AG04449 (cell line): ENCODE results near the gene ERG28.
"Not testable (repeated sequence)": the region's sequence is repeated elsewhere in the genome, so short reads cannot be mapped to it uniquely, and the experiment has no call there.

Source experiments
- CTCF ChIA-PET: fragments of 350-600 bp; formaldehyde crosslinking; extraction: SDS; loops from one replicate; lab custom pipeline; 2021; ENCODE audit warnings: antibody characterized with exemption; lab: Yijun Ruan, JAX
- POLR2A ChIA-PET: fragments of 400-600, 350-600 bp; formaldehyde crosslinking; extraction: SDS; loops from one replicate; lab custom pipeline; 2020; ENCODE audit warnings: antibody characterized with exemption, inconsistent platforms; lab: Yijun Ruan, JAX
- DNase-seq: peaks from one replicate; pipeline ENCODE4 v3.0.0-alpha.2; 2010; ENCODE audit warnings: low read depth, low spot score
- H3K4me3 ChIP-seq: 2 replicates; pipeline ENCODE4 v1.5.1; 2011; ENCODE audit warnings: low read depth, mild to moderate bottlenecking, control low read depth, low read length
- TF ChIP-seq, protein P1 (sequence below): IDR thresholded peaks from one replicate; pipeline ENCODE4 v1.5.1; 2011; ENCODE audit warnings: mild to moderate bottlenecking, moderate library complexity, low read length, control low read depth, inconsistent platforms; ENCODE audit not compliant: insufficient read depth; ENCODE audit errors: missing control alignments

The ERG28 gene

DNA sequence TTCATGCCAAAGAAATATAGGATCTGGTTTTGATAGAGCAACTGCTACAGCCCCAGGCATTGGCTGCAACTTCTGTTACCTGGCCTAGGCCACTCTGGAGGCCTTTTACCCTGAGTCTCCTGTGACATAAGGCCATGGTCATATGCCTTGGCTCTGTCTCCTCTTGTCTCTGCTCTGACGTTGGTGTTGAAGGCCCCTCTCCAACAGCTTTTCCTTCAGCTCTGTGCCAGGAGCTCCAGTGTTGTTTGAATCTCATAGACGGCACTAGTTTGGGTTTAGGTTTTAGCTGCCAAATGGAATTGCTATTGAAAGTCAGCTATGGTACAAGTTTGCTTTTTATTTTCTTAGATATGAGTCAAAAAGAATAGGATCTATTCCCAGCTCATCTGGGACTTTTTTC, 41.4 kb upstream of the ERG28 start:
- no peak overlapping the region for H3K4me3 ChIP-seq
- CTCF ChIA-PET = interaction anchor here (1.0 to 6.1 kb wide), 6 partner anchors 9 to 352 kb away, joined by 3 to 57 read pairs (median 4); partner anchors contain the start of gene TGFB3
- no peak for DNase-seq
- POLR2A ChIA-PET = no interaction called here
- TF ChIP-seq, protein P1, sequence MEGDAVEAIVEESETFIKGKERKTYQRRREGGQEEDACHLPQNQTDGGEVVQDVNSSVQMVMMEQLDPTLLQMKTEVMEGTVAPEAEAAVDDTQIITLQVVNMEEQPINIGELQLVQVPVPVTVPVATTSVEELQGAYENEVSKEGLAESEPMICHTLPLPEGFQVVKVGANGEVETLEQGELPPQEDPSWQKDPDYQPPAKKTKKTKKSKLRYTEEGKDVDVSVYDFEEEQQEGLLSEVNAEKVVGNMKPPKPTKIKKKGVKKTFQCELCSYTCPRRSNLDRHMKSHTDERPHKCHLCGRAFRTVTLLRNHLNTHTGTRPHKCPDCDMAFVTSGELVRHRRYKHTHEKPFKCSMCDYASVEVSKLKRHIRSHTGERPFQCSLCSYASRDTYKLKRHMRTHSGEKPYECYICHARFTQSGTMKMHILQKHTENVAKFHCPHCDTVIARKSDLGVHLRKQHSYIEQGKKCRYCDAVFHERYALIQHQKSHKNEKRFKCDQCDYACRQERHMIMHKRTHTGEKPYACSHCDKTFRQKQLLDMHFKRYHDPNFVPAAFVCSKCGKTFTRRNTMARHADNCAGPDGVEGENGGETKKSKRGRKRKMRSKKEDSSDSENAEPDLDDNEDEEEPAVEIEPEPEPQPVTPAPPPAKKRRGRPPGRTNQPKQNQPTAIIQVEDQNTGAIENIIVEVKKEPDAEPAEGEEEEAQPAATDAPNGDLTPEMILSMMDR = no peak

- DNase-seq = no peak
- ChIA-PET CTCF (interaction anchor here (3.6 to 6.1 kb wide), 2 partner anchors 10 to 281 kb away, joined by 26 to 57 read pairs; partner anchors contain the start of gene TGFB3), POLR2A (no interaction called here)
These were observed 39.6 kb upstream of the ERG28 start for GRCh38 chr14:75700295-75700694.

GRCh38 chr14:75699331-75699730, 38.7 kb upstream of the ERG28 start:
- no peak overlapping the region for H3K4me3 ChIP-seq
- CTCF ChIA-PET = interaction anchor here (1.1 to 3.6 kb wide), 3 partner anchors 10 to 15 kb away, joined by 3 to 30 read pairs (median 26); no protein-coding TSS in a partner anchor
- POLR2A ChIA-PET = no interaction called here
- TF ChIP-seq, protein P1 = no peak
- DNase-seq = no peak

More at GRCh38 chr14:75700295-75700694, 39.6 kb upstream of the ERG28 start:
- no peak overlapping the region for H3K4me3 ChIP-seq
- TF ChIP-seq, protein P1 = no peak

GRCh38 chr14:75697918-75698317, 37.2 kb upstream of the ERG28 start:
- POLR2A ChIA-PET = no interaction called here
- no peak overlapping the region for H3K4me3 ChIP-seq
- no peak for DNase-seq
- CTCF ChIA-PET = interaction anchor here (1.1 to 2.8 kb wide), 3 partner anchors 11 to 14 kb away, joined by 3 to 30 read pairs (median 4); no protein-coding TSS in a partner anchor
- TF ChIP-seq, protein P1 = no peak

GRCh38 chr14:75697386-75697785, 36.7 kb upstream of the ERG28 start:
- CTCF ChIA-PET = interaction anchor here (1.4 to 2.8 kb wide), 2 partner anchors 10 to 12 kb away, joined by 4 to 30 read pairs; no protein-coding TSS in a partner anchor
- POLR2A ChIA-PET = no interaction called here
- TF ChIP-seq, protein P1 = no peak
- no peak for DNase-seq
- H3K4me3 ChIP-seq = no peak overlapping the region

DNA sequence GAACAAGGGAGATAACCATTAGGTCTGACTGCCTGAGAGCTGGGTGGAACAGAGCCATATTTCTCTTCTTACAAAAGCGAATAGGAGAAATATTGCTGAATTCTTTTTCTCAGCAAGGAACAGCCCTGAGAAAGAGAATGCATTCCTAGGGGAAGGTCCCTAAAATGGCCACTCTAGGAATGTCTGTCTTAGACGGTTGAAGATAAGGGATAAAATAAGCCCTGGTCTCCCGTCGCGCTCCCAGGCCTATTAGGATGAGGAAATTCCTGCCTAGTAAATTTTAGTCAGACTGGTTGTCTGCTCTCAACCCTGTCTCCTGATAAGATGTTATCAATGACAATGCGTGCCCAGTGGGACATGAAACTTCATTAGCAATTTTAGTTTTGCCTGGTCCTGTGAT, 34.3 kb upstream of the ERG28 start:
- POLR2A ChIA-PET, DNase-seq, H3K4me3 ChIP-seq: not testable (repeated sequence)
- CTCF ChIA-PET = interaction anchor here (1.3 kb wide), 1 partner anchor 14 kb away, joined by 4 read pairs; no protein-coding TSS in a partner anchor

DNA sequence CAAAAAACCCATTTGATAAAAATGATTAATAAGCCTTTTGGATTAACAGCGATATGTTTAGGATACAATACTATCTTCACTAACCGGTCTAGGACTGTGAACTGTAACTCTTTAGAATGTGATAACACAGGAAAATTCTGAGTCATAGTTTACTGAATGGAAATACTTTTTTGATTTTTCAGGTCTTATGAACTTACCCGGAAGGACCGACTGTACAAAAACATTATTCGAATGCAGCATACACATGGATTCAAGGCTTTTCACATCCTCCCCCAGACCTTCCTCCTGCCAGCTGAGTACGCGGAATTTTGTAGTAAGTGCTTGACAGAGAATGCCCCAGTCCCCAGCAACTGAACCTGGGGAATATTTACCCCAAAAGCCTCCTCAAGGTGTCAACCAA, 29.3 kb upstream of the ERG28 start:
- TF ChIP-seq, protein P1 = no peak
- POLR2A ChIA-PET = no interaction called here
- H3K4me3 ChIP-seq = no peak overlapping the region
- DNase-seq = no peak
- CTCF ChIA-PET = interaction anchor here (0.8 to 5.3 kb wide), 2 partner anchors 20 to 36 kb away, joined by 3 to 33 read pairs; no protein-coding TSS in a partner anchor
